Measurements from ENCODE around the gene CCNY.
"Not testable (repeated sequence)": the region's sequence is repeated elsewhere in the genome, so short reads cannot be mapped to it uniquely, and the experiment has no call there.

The CCNY gene

GRCh38 chr10:35336084-35336831 is at the start of gene CCNY:
CCNY (plus strand) TSS chr10:35336509; CDS start chr10:35337054, 545 bp downstream.
- no peaks in the 10 kb centered on the region for H3K36me3 ChIP-seq (ENCODE audit: control insufficient read depth, insufficient read depth, low read length, severe bottlenecking)
- H3K9me3 ChIP-seq (ENCODE audit: control insufficient read depth, low read length) = no peaks in the 10 kb centered on the region
- H3K27me3 ChIP-seq (replicated peaks; ENCODE audit: control insufficient read depth, insufficient read depth, low read length) = no peaks in the 10 kb centered on the region
- H3K4me1 ChIP-seq (ENCODE audit: control insufficient read depth, insufficient read depth, low read length) = peaks cover 58% of the 10 kb centered on the region
- peak within 1 kb of the TSS; percentile 91 for H3K4me3 ChIP-seq (ENCODE audit: low read length)
- peak; percentile 87 for DNase-seq (ENCODE audit: low read depth)
- peak within 1 kb of the TSS; percentile 94 for H3K9ac ChIP-seq (ENCODE audit: low read length)

DNA sequence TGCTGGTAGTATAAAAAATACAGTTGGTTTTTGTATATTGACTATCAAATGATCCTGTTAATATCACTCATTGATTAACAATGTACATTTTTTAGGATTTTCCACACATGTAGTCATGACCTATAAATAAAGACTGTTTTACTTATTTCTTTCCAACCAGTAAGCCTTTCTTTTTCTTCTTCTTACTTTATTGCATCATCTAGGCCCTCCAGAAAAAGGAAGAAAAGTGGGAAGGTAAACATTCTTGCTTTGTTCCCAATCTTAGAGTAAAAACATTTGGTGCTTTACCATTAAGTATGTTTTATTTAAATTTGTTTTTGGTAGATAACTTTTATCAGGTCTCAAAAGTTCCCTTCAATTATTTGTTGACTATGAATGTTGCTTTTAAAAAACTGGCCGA is 47.1 kb upstream of the CCNY start:
- H3K27me3 ChIP-seq (replicated peaks; ENCODE audit: control insufficient read depth, insufficient read depth, low read length) = no peaks in the 10 kb centered on the region
- DNase-seq (ENCODE audit: low read depth) = peak; percentile 11
- H3K4me3 ChIP-seq (ENCODE audit: low read length) = no peak overlapping the region
- no peak overlapping the region for H3K9ac ChIP-seq (ENCODE audit: low read length)
- H3K9me3 ChIP-seq (ENCODE audit: control insufficient read depth, low read length) = no peaks in the 10 kb centered on the region
- no peaks in the 10 kb centered on the region for H3K36me3 ChIP-seq (ENCODE audit: control insufficient read depth, insufficient read depth, low read length, severe bottlenecking)
- no peaks in the 10 kb centered on the region for H3K4me1 ChIP-seq (ENCODE audit: control insufficient read depth, insufficient read depth, low read length)

DNA sequence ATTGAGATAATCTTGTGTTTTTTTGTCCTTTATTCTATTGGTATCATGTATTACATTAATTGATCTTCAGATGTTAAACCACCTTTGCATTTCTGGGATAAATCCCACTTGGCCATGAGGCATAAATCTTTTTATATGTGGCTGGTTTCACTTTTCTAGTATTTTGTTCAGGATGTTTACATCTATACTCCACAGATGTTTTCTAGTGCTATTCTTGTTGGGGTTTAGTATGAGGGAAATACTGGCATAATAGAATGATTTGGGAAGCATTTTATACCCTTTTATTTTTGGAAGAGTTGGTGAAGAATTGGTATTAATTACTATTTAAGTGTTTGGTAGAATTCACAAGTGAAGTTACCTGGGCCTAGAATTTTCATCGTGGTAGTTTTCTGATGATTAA is 41.8 kb upstream of the CCNY start:
- Histone ChIP-seq H3K4me1 (ENCODE audit: control insufficient read depth, insufficient read depth, low read length) (peaks cover 5% of the 10 kb centered on the region), H3K9me3 (ENCODE audit: control insufficient read depth, low read length) (no peaks in the 10 kb centered on the region), H3K36me3 (ENCODE audit: control insufficient read depth, insufficient read depth, low read length, severe bottlenecking) (no peaks in the 10 kb centered on the region), H3K27me3 (replicated peaks; ENCODE audit: control insufficient read depth, insufficient read depth, low read length) (no peaks in the 10 kb centered on the region), H3K4me3 (ENCODE audit: low read length) (no peak overlapping the region), H3K9ac (ENCODE audit: low read length) (no peak overlapping the region)
- DNase-seq (ENCODE audit: low read depth) = no peak

DNA sequence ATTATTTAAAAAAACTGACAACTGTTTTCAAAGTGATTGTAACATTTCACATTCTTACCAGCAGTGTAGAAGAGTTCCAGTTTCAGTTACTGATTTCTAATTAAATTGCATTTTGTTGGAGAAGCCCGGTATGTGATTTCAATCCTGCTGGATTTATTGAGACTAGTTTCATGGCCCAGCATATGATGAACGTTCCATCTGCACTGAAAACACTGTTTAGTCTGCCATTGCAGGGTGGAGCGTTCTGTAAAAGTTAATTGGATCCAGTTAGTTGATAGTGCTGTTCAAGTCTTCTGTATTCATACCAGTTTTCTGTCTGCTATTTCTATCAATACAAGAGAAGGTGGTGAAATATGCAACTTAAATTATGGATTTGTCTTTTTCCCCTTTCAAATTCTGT is 37.3 kb upstream of the CCNY start:
- Histone ChIP-seq H3K36me3 (ENCODE audit: control insufficient read depth, insufficient read depth, low read length, severe bottlenecking) (no peaks in the 10 kb centered on the region), H3K27me3 (replicated peaks; ENCODE audit: control insufficient read depth, insufficient read depth, low read length) (no peaks in the 10 kb centered on the region), H3K9ac (ENCODE audit: low read length) (no peak overlapping the region), H3K4me1 (ENCODE audit: control insufficient read depth, insufficient read depth, low read length) (peaks cover 13% of the 10 kb centered on the region), H3K9me3 (ENCODE audit: control insufficient read depth, low read length) (no peaks in the 10 kb centered on the region), H3K4me3 (ENCODE audit: low read length) (no peak overlapping the region)
- DNase-seq (ENCODE audit: low read depth) = no peak

DNA sequence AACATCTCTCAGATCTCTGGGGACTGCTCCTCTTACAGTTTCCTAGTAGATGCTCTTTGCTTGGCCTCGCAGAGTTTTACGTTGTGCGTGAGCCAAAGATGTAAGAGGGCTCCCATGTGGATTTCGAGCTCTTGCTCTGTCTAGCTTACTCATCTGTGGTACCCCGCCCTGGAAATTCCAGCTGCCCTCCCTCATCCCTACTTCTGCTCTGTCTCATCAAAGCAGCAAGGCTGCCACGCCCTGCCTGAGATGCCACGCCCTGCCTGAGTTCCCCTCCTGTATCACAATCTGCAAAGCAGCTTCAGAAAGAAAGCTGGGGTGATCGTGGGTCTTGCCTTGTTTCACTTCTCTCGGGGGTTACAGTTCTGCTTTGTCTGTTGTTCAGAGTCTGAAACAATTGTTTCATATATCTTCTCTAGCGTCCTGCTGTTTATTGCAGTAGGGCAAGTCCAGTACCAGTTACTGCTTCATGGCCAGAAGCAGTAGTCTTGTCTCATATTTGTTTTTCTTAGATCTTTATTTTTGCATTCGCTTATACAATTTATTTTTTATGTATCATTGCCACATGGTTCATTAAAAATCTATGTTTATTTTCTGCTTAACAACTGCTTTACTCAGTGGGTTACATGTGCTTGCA is 36.1 kb upstream of the CCNY start:
- peak; percentile 39 for DNase-seq (ENCODE audit: low read depth)
- Histone ChIP-seq H3K27me3 (replicated peaks; ENCODE audit: control insufficient read depth, insufficient read depth, low read length) (no peaks in the 10 kb centered on the region), H3K36me3 (ENCODE audit: control insufficient read depth, insufficient read depth, low read length, severe bottlenecking) (no peaks in the 10 kb centered on the region), H3K4me3 (ENCODE audit: low read length) (peak overlapping the region; percentile 65), H3K4me1 (ENCODE audit: control insufficient read depth, insufficient read depth, low read length) (peaks cover 13% of the 10 kb centered on the region), H3K9ac (ENCODE audit: low read length) (peak overlapping the region; percentile 64), H3K9me3 (ENCODE audit: control insufficient read depth, low read length) (no peaks in the 10 kb centered on the region)

DNA sequence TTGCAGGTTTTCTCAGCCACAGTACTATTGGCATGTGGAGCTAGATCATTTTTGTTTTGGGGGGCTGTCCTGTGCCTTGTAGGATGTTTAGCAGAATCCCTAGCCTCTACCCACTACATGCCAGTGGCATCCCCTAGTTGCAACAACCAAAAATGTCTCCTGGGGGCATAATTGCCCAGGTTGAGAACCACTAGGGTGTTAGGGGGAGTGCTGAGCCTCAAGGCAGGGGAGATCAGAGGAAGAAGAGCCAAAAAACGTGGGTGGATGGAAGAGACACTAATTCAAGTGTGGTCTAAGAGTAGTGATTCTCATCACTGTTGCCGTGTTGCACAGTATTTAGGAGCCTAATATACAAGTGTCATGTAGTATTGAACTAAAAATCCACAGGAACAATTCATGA is 31.7 kb upstream of the CCNY start:
- no peak overlapping the region for H3K9ac ChIP-seq (ENCODE audit: low read length)
- peaks cover 10% of the 10 kb centered on the region for H3K4me1 ChIP-seq (ENCODE audit: control insufficient read depth, insufficient read depth, low read length)
- DNase-seq (ENCODE audit: low read depth) = no peak
- no peak overlapping the region for H3K4me3 ChIP-seq (ENCODE audit: low read length)
- no peaks in the 10 kb centered on the region for H3K36me3 ChIP-seq (ENCODE audit: control insufficient read depth, insufficient read depth, low read length, severe bottlenecking)
- H3K27me3 ChIP-seq (replicated peaks; ENCODE audit: control insufficient read depth, insufficient read depth, low read length) = no peaks in the 10 kb centered on the region
- no peaks in the 10 kb centered on the region for H3K9me3 ChIP-seq (ENCODE audit: control insufficient read depth, low read length)

GRCh38 chr10:35306852-35307251 is 29.5 kb upstream of the CCNY start:
- DNase-seq (ENCODE audit: low read depth) = no peak
- Histone ChIP-seq H3K36me3 (ENCODE audit: control insufficient read depth, insufficient read depth, low read length, severe bottlenecking) (no peaks in the 10 kb centered on the region), H3K9ac (ENCODE audit: low read length) (no peak overlapping the region), H3K4me1 (ENCODE audit: control insufficient read depth, insufficient read depth, low read length) (peaks cover 3% of the 10 kb centered on the region), H3K27me3 (replicated peaks; ENCODE audit: control insufficient read depth, insufficient read depth, low read length) (no peaks in the 10 kb centered on the region), H3K4me3 (ENCODE audit: low read length) (no peak overlapping the region), H3K9me3 (ENCODE audit: control insufficient read depth, low read length) (no peaks in the 10 kb centered on the region)

DNA sequence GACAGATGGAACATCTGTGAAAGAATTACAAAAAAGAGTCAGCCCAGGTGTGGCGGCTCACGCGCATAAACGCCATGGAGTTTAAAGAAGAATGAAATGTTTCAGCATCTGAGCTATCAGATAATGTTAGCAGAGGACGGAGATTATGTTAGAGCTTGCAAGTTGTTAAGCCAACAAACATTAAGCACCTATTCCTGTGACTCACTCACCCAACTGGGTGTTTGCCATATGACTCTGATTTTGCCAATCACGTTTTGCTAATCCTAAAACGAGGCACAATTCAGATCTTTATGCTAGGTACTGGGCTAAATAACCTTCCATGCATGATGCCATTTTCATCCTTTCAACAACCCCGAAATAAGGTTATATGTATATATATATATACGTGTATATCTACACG is 29.0 kb upstream of the CCNY start:
- no peak overlapping the region for H3K9ac ChIP-seq (ENCODE audit: low read length)
- no peaks in the 10 kb centered on the region for H3K36me3 ChIP-seq (ENCODE audit: control insufficient read depth, insufficient read depth, low read length, severe bottlenecking)
- no peaks in the 10 kb centered on the region for H3K9me3 ChIP-seq (ENCODE audit: control insufficient read depth, low read length)
- H3K4me1 ChIP-seq (ENCODE audit: control insufficient read depth, insufficient read depth, low read length) = peaks cover 3% of the 10 kb centered on the region
- H3K27me3 ChIP-seq (replicated peaks; ENCODE audit: control insufficient read depth, insufficient read depth, low read length) = no peaks in the 10 kb centered on the region
- DNase-seq (ENCODE audit: low read depth) = peak; percentile 13
- no peak overlapping the region for H3K4me3 ChIP-seq (ENCODE audit: low read length)

GRCh38 chr10:35308809-35309208 is 27.5 kb upstream of the CCNY start:
- peaks cover 4% of the 10 kb centered on the region for H3K36me3 ChIP-seq (ENCODE audit: control insufficient read depth, insufficient read depth, low read length, severe bottlenecking)
- no peak overlapping the region for H3K9ac ChIP-seq (ENCODE audit: low read length)
- H3K4me3 ChIP-seq (ENCODE audit: low read length) = no peak overlapping the region
- DNase-seq (ENCODE audit: low read depth) = no peak
- H3K4me1 ChIP-seq (ENCODE audit: control insufficient read depth, insufficient read depth, low read length) = peaks cover 3% of the 10 kb centered on the region
- no peaks in the 10 kb centered on the region for H3K9me3 ChIP-seq (ENCODE audit: control insufficient read depth, low read length)
- no peaks in the 10 kb centered on the region for H3K27me3 ChIP-seq (replicated peaks; ENCODE audit: control insufficient read depth, insufficient read depth, low read length)

DNA sequence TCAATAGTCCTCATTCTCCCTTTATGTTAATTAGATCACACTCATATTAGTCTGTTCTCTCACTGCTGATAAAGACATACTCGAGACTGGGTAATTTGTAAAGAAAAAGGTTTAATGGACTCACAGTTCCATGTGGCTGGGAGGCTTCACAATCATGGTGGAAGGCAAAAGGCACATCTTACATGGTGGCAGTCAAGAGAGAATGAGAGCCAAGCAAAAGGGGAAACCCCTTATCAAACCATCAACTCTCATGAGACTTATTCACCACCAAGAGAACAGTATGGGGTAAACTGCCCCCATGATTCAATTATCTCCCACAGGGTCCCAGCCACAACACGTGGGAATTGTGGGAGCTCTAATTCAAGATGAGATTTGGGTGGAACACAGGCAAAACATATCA is 22.2 kb upstream of the CCNY start:
- H3K27me3 ChIP-seq (replicated peaks; ENCODE audit: control insufficient read depth, insufficient read depth, low read length); H3K4me1 ChIP-seq (ENCODE audit: control insufficient read depth, insufficient read depth, low read length); DNase-seq (ENCODE audit: low read depth); H3K9me3 ChIP-seq (ENCODE audit: control insufficient read depth, low read length); H3K4me3 ChIP-seq (ENCODE audit: low read length); H3K9ac ChIP-seq (ENCODE audit: low read length): not testable (repeated sequence)
- peaks cover 32% of the 10 kb centered on the region for H3K36me3 ChIP-seq (ENCODE audit: control insufficient read depth, insufficient read depth, low read length, severe bottlenecking)

- DNase-seq (ENCODE audit: low read depth); H3K4me1 ChIP-seq (ENCODE audit: control insufficient read depth, insufficient read depth, low read length); H3K27me3 ChIP-seq (replicated peaks; ENCODE audit: control insufficient read depth, insufficient read depth, low read length); H3K9ac ChIP-seq (ENCODE audit: low read length); H3K9me3 ChIP-seq (ENCODE audit: control insufficient read depth, low read length); H3K4me3 ChIP-seq (ENCODE audit: low read length): not testable (repeated sequence)
- peaks cover 38% of the 10 kb centered on the region for H3K36me3 ChIP-seq (ENCODE audit: control insufficient read depth, insufficient read depth, low read length, severe bottlenecking)
Observed at GRCh38 chr10:35315235-35315634, 21.1 kb upstream of the CCNY start.
